ENCODE results near the gene GBP2. TPM values are rescaled to one million over a fixed set of nuclear protein-coding genes. Genes with fewer than 3 reads are reported as not detected.
A peak's percentile ranks its signal among the peaks of the same experiment; 100 is the strongest.

The GBP2 gene
- total and polyA plus RNA-seq, 9 of the 15 experiments (the other 6 are each of a cell fraction or from before 2014, with no cell fraction given): 0.45 to 2.2 (median 0.69) TPM

GRCh38 chr1:89121641-89122040 lies 4.3 kb downstream of the GBP2 start (continued):
- TF ChIP-seq SRF (CRISPR knock-in tag; IDR thresholded peaks at IDR 0.05) (no peak), BRD9 (IDR thresholded peaks at IDR 0.05; ENCODE audit: low read depth, partially characterized antibody) (no peak), ZNF639 (CRISPR knock-in tag; conservative IDR thresholded peaks at IDR 0.05 in 1 of 2, IDR thresholded peaks at IDR 0.05 in 1 of 2) (peak in 1 of 2 experiments; percentile 41; a peak in 1 of 4 replicates), TCF3 (CRISPR knock-in tag; IDR thresholded peaks at IDR 0.05) (peak; percentile 45; the same call in 1 of the 2 replicates), GATA2 (CRISPR knock-in tag; IDR thresholded peaks at IDR 0.05) (no peak), NCOA2 (IDR thresholded peaks at IDR 0.05; ENCODE audit: partially characterized antibody in 2 of 2) (no peak), STAT5A (IDR thresholded peaks at IDR 0.05; ENCODE audit: borderline replicate concordance, low read length) (peak; percentile 11; the same call in 1 of the 2 replicates), SMAD3 (CRISPR knock-in tag; conservative IDR thresholded peaks at IDR 0.05) (no peak), TEAD4 (IDR thresholded peaks at IDR 0.05; ENCODE audit: low read length) (peak; percentile 82), TEAD4 (CRISPR knock-in tag; IDR thresholded peaks at IDR 0.05; ENCODE audit: borderline replicate concordance) (no peak), ZNF274 (IDR thresholded peaks at IDR 0.05; ENCODE audit: borderline replicate concordance, low read depth, low read length) (no peak)
- TF ChIP-seq, protein P1, sequence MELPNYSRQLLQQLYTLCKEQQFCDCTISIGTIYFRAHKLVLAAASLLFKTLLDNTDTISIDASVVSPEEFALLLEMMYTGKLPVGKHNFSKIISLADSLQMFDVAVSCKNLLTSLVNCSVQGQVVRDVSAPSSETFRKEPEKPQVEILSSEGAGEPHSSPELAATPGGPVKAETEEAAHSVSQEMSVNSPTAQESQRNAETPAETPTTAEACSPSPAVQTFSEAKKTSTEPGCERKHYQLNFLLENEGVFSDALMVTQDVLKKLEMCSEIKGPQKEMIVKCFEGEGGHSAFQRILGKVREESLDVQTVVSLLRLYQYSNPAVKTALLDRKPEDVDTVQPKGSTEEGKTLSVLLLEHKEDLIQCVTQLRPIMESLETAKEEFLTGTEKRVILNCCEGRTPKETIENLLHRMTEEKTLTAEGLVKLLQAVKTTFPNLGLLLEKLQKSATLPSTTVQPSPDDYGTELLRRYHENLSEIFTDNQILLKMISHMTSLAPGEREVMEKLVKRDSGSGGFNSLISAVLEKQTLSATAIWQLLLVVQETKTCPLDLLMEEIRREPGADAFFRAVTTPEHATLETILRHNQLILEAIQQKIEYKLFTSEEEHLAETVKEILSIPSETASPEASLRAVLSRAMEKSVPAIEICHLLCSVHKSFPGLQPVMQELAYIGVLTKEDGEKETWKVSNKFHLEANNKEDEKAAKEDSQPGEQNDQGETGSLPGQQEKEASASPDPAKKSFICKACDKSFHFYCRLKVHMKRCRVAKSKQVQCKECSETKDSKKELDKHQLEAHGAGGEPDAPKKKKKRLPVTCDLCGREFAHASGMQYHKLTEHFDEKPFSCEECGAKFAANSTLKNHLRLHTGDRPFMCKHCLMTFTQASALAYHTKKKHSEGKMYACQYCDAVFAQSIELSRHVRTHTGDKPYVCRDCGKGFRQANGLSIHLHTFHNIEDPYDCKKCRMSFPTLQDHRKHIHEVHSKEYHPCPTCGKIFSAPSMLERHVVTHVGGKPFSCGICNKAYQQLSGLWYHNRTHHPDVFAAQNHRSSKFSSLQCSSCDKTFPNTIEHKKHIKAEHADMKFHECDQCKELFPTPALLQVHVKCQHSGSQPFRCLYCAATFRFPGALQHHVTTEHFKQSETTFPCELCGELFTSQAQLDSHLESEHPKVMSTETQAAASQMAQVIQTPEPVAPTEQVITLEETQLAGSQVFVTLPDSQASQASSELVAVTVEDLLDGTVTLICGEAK (IDR thresholded peaks at IDR 0.05): no peak
- TF ChIP-seq, protein P1 (CRISPR knock-in tag; IDR thresholded peaks at IDR 0.05): no peak

Measured in K562 (cell line).